Midbrain (tissue), 1 donor: ENCODE results near the gene ZFP28.
A peak's percentile ranks its signal among the peaks of the same experiment; 100 is the strongest.

ENCODE experiments used
- DNase-seq: peaks from one replicate; lab custom pipeline; 2025; lab: John Stamatoyannopoulos, UW

The ZFP28 gene

GRCh38 chr19:56596676-56597075 lies 57.9 kb downstream of the ZFP28 start:
- DNase-seq: no peak

DNA sequence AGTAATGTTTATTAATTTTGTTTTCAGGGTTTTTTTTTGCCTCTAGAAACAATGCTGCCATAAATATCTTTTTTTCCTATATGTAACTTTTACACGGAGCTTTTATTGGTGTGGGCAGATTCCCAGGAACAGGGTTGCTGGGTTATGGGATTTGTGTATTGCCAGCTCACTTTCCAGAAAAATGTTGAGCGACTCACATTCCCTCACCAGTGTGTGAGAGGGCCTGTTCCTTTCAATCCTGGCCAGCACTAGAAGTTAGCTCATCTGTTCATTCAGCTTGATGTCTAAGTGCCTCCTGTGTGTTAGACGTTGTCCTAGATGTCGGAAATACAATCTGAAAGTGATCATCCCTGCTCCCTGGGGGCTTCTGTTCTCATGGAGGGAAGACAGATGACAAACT lies 58.9 kb downstream of the ZFP28 start:
- no peak for DNase-seq

DNA sequence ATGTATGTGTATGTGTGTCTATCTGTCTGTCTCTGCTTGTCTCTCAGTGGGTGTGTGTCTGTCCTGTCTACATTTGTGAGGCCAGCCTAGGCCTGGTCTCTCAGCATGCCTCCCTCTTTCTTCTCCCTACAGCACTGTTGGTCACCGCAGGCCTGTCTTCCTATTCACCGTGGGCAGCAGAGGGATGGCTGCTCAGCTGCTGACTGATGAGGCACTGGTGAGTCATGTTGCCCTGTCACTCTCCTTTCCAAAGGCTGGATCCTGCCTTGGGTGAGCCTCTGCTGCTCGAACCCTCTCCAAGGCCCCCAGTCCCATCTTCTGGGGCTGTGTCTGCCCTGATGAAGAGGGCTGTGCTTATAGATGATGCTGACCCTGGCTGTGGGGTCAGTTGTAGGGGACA lies 62.6 kb downstream of the ZFP28 start:
- no peak for DNase-seq

DNA sequence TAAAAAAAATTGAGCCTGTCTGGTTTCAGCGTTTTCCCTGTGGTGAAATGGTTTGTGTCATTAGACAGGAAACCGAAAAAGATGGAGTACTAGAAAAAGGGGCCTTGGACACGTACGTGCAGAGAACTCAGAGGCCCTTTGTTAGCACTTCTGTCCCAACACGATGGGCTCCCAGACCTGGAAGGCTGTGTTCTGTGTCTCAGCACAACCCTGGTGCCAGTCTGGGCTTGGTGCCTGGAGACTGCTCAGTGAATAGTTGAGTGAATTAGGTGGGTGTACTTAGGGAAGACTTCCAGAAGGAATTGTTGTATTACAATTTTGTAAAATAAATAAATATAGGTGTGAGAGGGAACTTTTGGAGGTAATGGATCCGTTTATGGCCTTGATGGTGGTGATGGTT lies 65.1 kb downstream of the ZFP28 start:
- DNase-seq: peak; percentile 53
